ENCODE results near the gene ELOVL4. TPM values are rescaled to one million over a fixed set of nuclear protein-coding genes. Genes with fewer than 3 reads are reported as not detected.

ELOVL4 gene
- total RNA-seq, result 4.4 to 6.1 TPM (median 5.7 TPM) in 3 replicates
- long read RNA-seq, transcript ELOVL4-201 (6 exons, 3,042 nt), result major isoform, 24 of 26 reads
- long read RNA-seq, partial matches to known transcripts, result 1 of 26 reads
- long read RNA-seq, other reads (novel, unspliced or antisense), result 1 of 26 reads

GRCh38 chr6:79947191-79948186 is at the start of gene ELOVL4:
TSS of gene ELOVL4 (minus strand) at chr6:79947553. CDS start at chr6:79947279, 274 bp downstream.
- H3K27me3 Mint-ChIP-seq (ENCODE audit: low read depth), result peaks cover 7% of the 10 kb centered on the region
- peak within 1 kb of the TSS; percentile 67 for H3K27ac Mint-ChIP-seq (ENCODE audit: unreplicated experiment)
- H3K9me3 Mint-ChIP-seq (ENCODE audit: low read depth), result no peaks in the 10 kb centered on the region
- H3K4me3 Mint-ChIP-seq (ENCODE audit: unreplicated experiment), result peak within 1 kb of the TSS; percentile 93
- no peaks in the 10 kb centered on the region for H3K36me3 Mint-ChIP-seq (ENCODE audit: low read depth)
- TF ChIP-seq, protein P1, sequence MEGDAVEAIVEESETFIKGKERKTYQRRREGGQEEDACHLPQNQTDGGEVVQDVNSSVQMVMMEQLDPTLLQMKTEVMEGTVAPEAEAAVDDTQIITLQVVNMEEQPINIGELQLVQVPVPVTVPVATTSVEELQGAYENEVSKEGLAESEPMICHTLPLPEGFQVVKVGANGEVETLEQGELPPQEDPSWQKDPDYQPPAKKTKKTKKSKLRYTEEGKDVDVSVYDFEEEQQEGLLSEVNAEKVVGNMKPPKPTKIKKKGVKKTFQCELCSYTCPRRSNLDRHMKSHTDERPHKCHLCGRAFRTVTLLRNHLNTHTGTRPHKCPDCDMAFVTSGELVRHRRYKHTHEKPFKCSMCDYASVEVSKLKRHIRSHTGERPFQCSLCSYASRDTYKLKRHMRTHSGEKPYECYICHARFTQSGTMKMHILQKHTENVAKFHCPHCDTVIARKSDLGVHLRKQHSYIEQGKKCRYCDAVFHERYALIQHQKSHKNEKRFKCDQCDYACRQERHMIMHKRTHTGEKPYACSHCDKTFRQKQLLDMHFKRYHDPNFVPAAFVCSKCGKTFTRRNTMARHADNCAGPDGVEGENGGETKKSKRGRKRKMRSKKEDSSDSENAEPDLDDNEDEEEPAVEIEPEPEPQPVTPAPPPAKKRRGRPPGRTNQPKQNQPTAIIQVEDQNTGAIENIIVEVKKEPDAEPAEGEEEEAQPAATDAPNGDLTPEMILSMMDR (IDR thresholded peaks at IDR 0.05), result no peak
- H3K4me1 Mint-ChIP-seq (ENCODE audit: low read depth), result peaks cover 18% of the 10 kb centered on the region
- no peak for DNase-seq (ENCODE audit: low spot score)

- H3K4me3 Mint-ChIP-seq (ENCODE audit: unreplicated experiment), result no peak overlapping the region
- H3K36me3 Mint-ChIP-seq (ENCODE audit: low read depth), result peaks cover 1% of the 10 kb centered on the region
- TF ChIP-seq, protein P1 (IDR thresholded peaks at IDR 0.05), result no peak
- DNase-seq (ENCODE audit: low spot score), result no peak
- H3K4me1 Mint-ChIP-seq (ENCODE audit: low read depth), result no peaks in the 10 kb centered on the region
- peaks cover 12% of the 10 kb centered on the region for H3K9me3 Mint-ChIP-seq (ENCODE audit: low read depth)
- peaks cover 43% of the 10 kb centered on the region for H3K27me3 Mint-ChIP-seq (ENCODE audit: low read depth)
- no peak overlapping the region for H3K27ac Mint-ChIP-seq (ENCODE audit: unreplicated experiment)
Measured at GRCh38 chr6:79993911-79994309, 46.6 kb upstream of the ELOVL4 start.

GRCh38 chr6:79993012-79993910 is 45.9 kb upstream of the ELOVL4 start:
- H3K27me3 Mint-ChIP-seq (ENCODE audit: low read depth), result peaks cover 38% of the 10 kb centered on the region

DNA sequence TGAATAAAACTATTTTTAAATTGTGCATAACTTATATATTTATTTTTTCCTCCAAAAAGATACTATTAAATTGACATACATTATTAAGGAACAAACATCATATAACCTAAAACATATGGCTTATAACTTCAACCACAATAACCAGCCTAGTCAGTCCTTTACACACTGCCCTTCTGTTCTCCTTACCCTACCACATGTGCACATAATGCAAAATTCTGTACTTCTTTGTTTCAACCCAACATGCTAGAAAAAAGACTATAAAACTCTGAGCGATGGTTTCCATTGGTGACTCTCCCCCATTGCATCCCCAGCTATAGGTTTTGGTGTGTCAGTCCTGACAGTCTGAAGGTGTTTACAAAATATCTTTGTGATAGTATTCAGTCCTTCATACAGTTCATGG is 42.3 kb upstream of the ELOVL4 start:
- Mint-ChIP-seq H3K27me3 (ENCODE audit: low read depth) (peaks cover 27% of the 10 kb centered on the region), H3K36me3 (ENCODE audit: low read depth) (peaks cover 1% of the 10 kb centered on the region), H3K4me3 (ENCODE audit: unreplicated experiment) (no peak overlapping the region), H3K9me3 (ENCODE audit: low read depth) (peaks cover 7% of the 10 kb centered on the region), H3K4me1 (ENCODE audit: low read depth) (no peaks in the 10 kb centered on the region), H3K27ac (ENCODE audit: unreplicated experiment) (no peak overlapping the region)
- TF ChIP-seq, protein P1 (IDR thresholded peaks at IDR 0.05), result no peak
- DNase-seq (ENCODE audit: low spot score), result no peak

More at GRCh38 chr6:79993012-79993910, 45.9 kb upstream of the ELOVL4 start:
- H3K27ac Mint-ChIP-seq (ENCODE audit: unreplicated experiment), result no peak overlapping the region
- H3K9me3 Mint-ChIP-seq (ENCODE audit: low read depth), result peaks cover 12% of the 10 kb centered on the region
- no peak overlapping the region for H3K4me3 Mint-ChIP-seq (ENCODE audit: unreplicated experiment)
- no peak for DNase-seq (ENCODE audit: low spot score)
- TF ChIP-seq, protein P1 (IDR thresholded peaks at IDR 0.05), result no peak
- H3K36me3 Mint-ChIP-seq (ENCODE audit: low read depth), result peaks cover 1% of the 10 kb centered on the region
- no peaks in the 10 kb centered on the region for H3K4me1 Mint-ChIP-seq (ENCODE audit: low read depth)

Data from chondrocyte (in vitro differentiated cells).